ENCODE results near the gene SLC4A3. TPM values are rescaled to one million over a fixed set of nuclear protein-coding genes. Genes with fewer than 3 reads are reported as not detected.
A peak's percentile ranks its signal among the peaks of the same experiment; 100 is the strongest.

Gene SLC4A3
- total RNA-seq, 6 experiments from 2014 or later: 0.14 to 0.42 (median 0.27) TPM; not detected in 1

- Histone ChIP-seq H3K4me3 (no peak overlapping the region), H3K27me3 (no peaks in the 10 kb centered on the region), H3K27ac (no peak overlapping the region), H3K36me3 (peaks cover 0 to 11% (median 1%) of the 10 kb centered on the region in 4 donors), H3K4me1 (no peaks in the 10 kb centered on the region), H3K9me3 (no peaks in the 10 kb centered on the region)
- intact Hi-C loops (cut with DNase I): no loop called here
- no CpG with 5 or more reads among the region's 9 CpGs for WGBS (ENCODE audit: insufficient coverage, low coverage, low lambda C conversion rate, missing lambda C conversion rate)
- ATAC-seq (no peak), DNase-seq (no peak)
- TF ChIP-seq POLR2A (IDR thresholded peaks at IDR 0.05): no peak
- TF ChIP-seq CTCF (IDR thresholded peaks at IDR 0.05): no peak
Measured at GRCh38 chr2:219611306-219611705, 16.1 kb upstream of the SLC4A3 start.

GRCh38 chr2:219611866-219612576 lies 15.4 kb upstream of the SLC4A3 start:
- Histone ChIP-seq H3K9me3 (no peaks in the 10 kb centered on the region), H3K27ac (no peak overlapping the region), H3K36me3 (peaks cover 0 to 7% (median 1%) of the 10 kb centered on the region in 4 donors), H3K4me3 (no peak overlapping the region), H3K4me1 (no peaks in the 10 kb centered on the region), H3K27me3 (no peaks in the 10 kb centered on the region)
- ATAC-seq: no peak
- WGBS (ENCODE audit: insufficient coverage, low coverage, low lambda C conversion rate, missing lambda C conversion rate): 78% methylated on average over 3 of the region's 12 CpGs
- TF ChIP-seq POLR2A (IDR thresholded peaks at IDR 0.05) (no peak), CTCF (IDR thresholded peaks at IDR 0.05) (no peak)
- DNase-seq: no peak
- intact Hi-C loops (cut with DNase I): no loop called here

GRCh38 chr2:219612577-219613286 lies 14.7 kb upstream of the SLC4A3 start:
- intact Hi-C loops (cut with DNase I): no loop called here
- WGBS (ENCODE audit: insufficient coverage, low coverage, low lambda C conversion rate, missing lambda C conversion rate): 78% methylated on average over 14 of the region's 15 CpGs
- no peak overlapping the region for H3K27ac ChIP-seq
- H3K36me3 ChIP-seq: peaks cover 0 to 5% (median 1%) of the 10 kb centered on the region in 4 donors
- ATAC-seq (peak in 1 of 4 donors; percentile 19), DNase-seq (peak in 1 of 3 donors; percentile 49)
- H3K9me3 ChIP-seq: no peaks in the 10 kb centered on the region
- no peak overlapping the region for H3K4me3 ChIP-seq
- no peaks in the 10 kb centered on the region for H3K27me3 ChIP-seq
- no peaks in the 10 kb centered on the region for H3K4me1 ChIP-seq
- TF ChIP-seq CTCF (IDR thresholded peaks at IDR 0.05) (no peak), POLR2A (IDR thresholded peaks at IDR 0.05) (no peak)

- ATAC-seq: no peak
- no peaks in the 10 kb centered on the region for H3K4me1 ChIP-seq
- intact Hi-C loops (cut with DNase I): no loop called here
- TF ChIP-seq CTCF (IDR thresholded peaks at IDR 0.05) (no peak), POLR2A (IDR thresholded peaks at IDR 0.05) (no peak)
- H3K9me3 ChIP-seq: no peaks in the 10 kb centered on the region
- no peak overlapping the region for H3K27ac ChIP-seq
- no peak overlapping the region for H3K4me3 ChIP-seq
- H3K36me3 ChIP-seq: peaks cover 0 to 5% (median 1%) of the 10 kb centered on the region in 4 donors
- 100% methylated on average over 4 of the region's 11 CpGs for whole genome bisulfite sequencing (ENCODE audit: insufficient coverage, low coverage, low lambda C conversion rate, missing lambda C conversion rate)
- DNase-seq: no peak
- no peaks in the 10 kb centered on the region for H3K27me3 ChIP-seq
Measured at GRCh38 chr2:219613461-219614070, 13.9 kb upstream of the SLC4A3 start.

Measured in right lobe of liver (tissue), 6 donors.